OCI-LY3 (cell line): ENCODE results near the gene ABCC8.

Source experiments
- H2AFZ ChIP-seq: fragments of 200-600, 300-600 bp; shearing (Covaris generic); 2 replicates; pipeline ENCODE4 v1.6.0; 2014; ENCODE audit warnings: antibody characterized with exemption, low read depth, low read length
- H3K27ac ChIP-seq: fragments of 200-600, 300-600 bp; sonication (generic); 2 replicates; pipeline ENCODE4 v1.5.1; 2014; ENCODE audit warnings: mild to moderate bottlenecking, low read length, moderate library complexity, mixed read lengths
- H3K27me3 ChIP-seq: fragments of 200-600, 300-600 bp; sonication (generic); 2 replicates; pipeline ENCODE4 v1.6.1; 2014; ENCODE audit warnings: low read depth, low read length, mixed read lengths
- H3K36me3 ChIP-seq: fragments of 200-600, 300-600 bp; sonication (generic); replicated peaks from 2 replicates; pipeline ENCODE3; 2014; ENCODE audit warnings: low read depth, low read length, mixed read lengths
- H3K4me1 ChIP-seq: fragments of 300-600, 200-600 bp; sonication (generic); 2 replicates; pipeline ENCODE4 v1.6.1; 2014; ENCODE audit warnings: low read length, mixed read lengths
- H3K4me2 ChIP-seq: fragments of 200-600, 300-600 bp; sonication (generic); 2 replicates; pipeline ENCODE4 v1.6.1; 2014; ENCODE audit warnings: low read length, mixed read lengths
- H3K4me3 ChIP-seq: fragments of 300-600, 200-600 bp; sonication (generic); 2 replicates; pipeline ENCODE4 v1.5.1; 2014; ENCODE audit warnings: antibody characterized with exemption, mild to moderate bottlenecking, low read length, moderate library complexity
- H3K79me2 ChIP-seq: fragments of 300-600, 200-600 bp; shearing (Covaris generic); 2 replicates; pipeline ENCODE4 v1.6.1; 2014; ENCODE audit warnings: mild to moderate bottlenecking, low read length, mixed read lengths
- H3K9ac ChIP-seq: fragments of 300-600, 200-600 bp; shearing (Covaris generic); 2 replicates; pipeline ENCODE4 v1.6.0; 2014; ENCODE audit warnings: mild to moderate bottlenecking, low read length, moderate library complexity
- H3K9me3 ChIP-seq: fragments of 200-600, 300-600 bp; shearing (Covaris generic); 2 replicates; pipeline ENCODE4 v1.6.1; 2014; ENCODE audit warnings: low read length, mixed read lengths; ENCODE audit not compliant: insufficient read depth
- H4K20me1 ChIP-seq: fragments of 200-600, 300-600 bp; sonication (generic); 2 replicates; pipeline ENCODE4 v1.6.1; 2016; ENCODE audit warnings: low read length, mixed read lengths; ENCODE audit not compliant: insufficient read depth
- CTCF ChIP-seq: fragments of 200-600, 300-600 bp; sonication (generic); IDR thresholded peaks from 2 replicates; pipeline ENCODE4 v1.5.1; 2014; ENCODE audit warnings: antibody characterized with exemption, low read length, low read depth
- EZH2phosphoT487 ChIP-seq: fragments of 200-600 bp; shearing (Covaris generic); IDR thresholded peaks from 2 replicates; pipeline ENCODE4 v1.6.1; 2018; ENCODE audit warnings: antibody characterized with exemption, mixed run types, low read depth

ABCC8 gene

GRCh38 chr11:17473071-17473744 lies 3.4 kb downstream of the ABCC8 start:
- peaks cover 38% of the 10 kb centered on the region for H3K27me3 ChIP-seq

GRCh38 chr11:17472467-17472866 lies 4.2 kb downstream of the ABCC8 start:
- Histone ChIP-seq H3K79me2 (no peaks in the 10 kb centered on the region), H3K27me3 (peaks cover 31% of the 10 kb centered on the region), H3K4me2 (no peak overlapping the region), H3K4me1 (no peaks in the 10 kb centered on the region), H3K36me3 (no peaks in the 10 kb centered on the region), H4K20me1 (no peaks in the 10 kb centered on the region), H2AFZ (no peak overlapping the region), H3K9me3 (no peaks in the 10 kb centered on the region), H3K9ac (no peak overlapping the region), H3K27ac (no peak overlapping the region), H3K4me3 (no peak overlapping the region)
- TF ChIP-seq EZH2phosphoT487: no peak
- TF ChIP-seq CTCF: no peak

More at GRCh38 chr11:17473071-17473744, 3.4 kb downstream of the ABCC8 start:
- Histone ChIP-seq H3K27ac (no peak overlapping the region), H2AFZ (no peak overlapping the region), H3K4me2 (no peak overlapping the region), H3K9me3 (no peaks in the 10 kb centered on the region), H3K36me3 (no peaks in the 10 kb centered on the region), H3K4me3 (no peak overlapping the region), H3K4me1 (no peaks in the 10 kb centered on the region), H4K20me1 (no peaks in the 10 kb centered on the region), H3K79me2 (no peaks in the 10 kb centered on the region), H3K9ac (no peak overlapping the region)
- TF ChIP-seq EZH2phosphoT487 (no peak), CTCF (no peak)

GRCh38 chr11:17471501-17471900 lies 5.1 kb downstream of the ABCC8 start:
- Histone ChIP-seq H3K9me3 (no peaks in the 10 kb centered on the region), H3K36me3 (no peaks in the 10 kb centered on the region), H3K79me2 (no peaks in the 10 kb centered on the region), H3K4me1 (no peaks in the 10 kb centered on the region), H2AFZ (no peak overlapping the region), H3K27me3 (peaks cover 28% of the 10 kb centered on the region; the same call in 1 of the 2 replicates), H3K4me3 (no peak overlapping the region), H3K27ac (no peak overlapping the region), H3K4me2 (no peak overlapping the region), H4K20me1 (no peaks in the 10 kb centered on the region), H3K9ac (no peak overlapping the region)
- no peak for TF ChIP-seq EZH2phosphoT487
- no peak for TF ChIP-seq CTCF

GRCh38 chr11:17469998-17470397 lies 6.6 kb downstream of the ABCC8 start:
- Histone ChIP-seq H3K4me2 (no peak overlapping the region), H3K36me3 (no peaks in the 10 kb centered on the region), H3K27me3 (peaks cover 28% of the 10 kb centered on the region; the same call in 1 of the 2 replicates), H3K4me3 (no peak overlapping the region), H3K4me1 (no peaks in the 10 kb centered on the region), H3K9ac (no peak overlapping the region), H4K20me1 (no peaks in the 10 kb centered on the region), H3K9me3 (no peaks in the 10 kb centered on the region), H2AFZ (no peak overlapping the region), H3K79me2 (no peaks in the 10 kb centered on the region), H3K27ac (no peak overlapping the region)
- TF ChIP-seq CTCF (no peak), EZH2phosphoT487 (no peak)
